Left lung (tissue), 10 donors: ENCODE results near the gene SCO2. TPM values are rescaled to one million over a fixed set of nuclear protein-coding genes. Genes with fewer than 3 reads are reported as not detected.
"Not testable (repeated sequence)": the region's sequence is repeated elsewhere in the genome, so short reads cannot be mapped to it uniquely, and the experiment has no call there.

Experiments
- ATAC-seq: fragments of 200-7000 bp; cut with Tn5 transposase; one replicate; pipeline ENCODE4 v1.9.1; 2020; ENCODE audit warnings: moderate library complexity
- DNase-seq, 4 donors: peaks; one replicate each; pipeline ENCODE4 v3.0.0-alpha.2; 2013 to 2020
- H3K27ac ChIP-seq, 2 donors: fragments of 200-600 bp; sonication (generic) in 1 of 2; one replicate each; pipeline versions ENCODE4 v1.5.0 to v1.8.0; 2020 to 2021
- H3K27me3 ChIP-seq, 2 donors: fragments of 200-600 bp; sonication (generic) in 1 of 2; one replicate each; pipeline versions ENCODE4 v1.5.0 to v1.8.0; 2020 to 2021
- H3K36me3 ChIP-seq, 2 donors: fragments of 200-600 bp; sonication (generic) in 1 of 2; one replicate each; pipeline versions ENCODE4 v1.5.0 to v1.8.0; 2020 to 2021
- H3K4me1 ChIP-seq, 2 donors: fragments of 200-600 bp; one replicate each; pipeline ENCODE4 v1.8.0; 2021
- H3K4me3 ChIP-seq, 2 donors: fragments of 200-600 bp; sonication (generic) in 1 of 2; one replicate each; pipeline versions ENCODE4 v1.5.0 to v1.8.0; 2020 to 2021; ENCODE audit warnings: mild to moderate bottlenecking in 1 of 2
- H3K9me3 ChIP-seq, 2 donors: fragments of 200-600 bp; sonication (generic) in 1 of 2; one replicate each; pipeline versions ENCODE4 v1.5.0 to v1.8.0; 2020 to 2021
- intact Hi-C, 2 donors: fragments of 100-400 bp; cut with DNase I; formaldehyde crosslinking; loops; one replicate each; pipeline versions ENCODE4 v1.11.2 to v1.14.2; 2022
- polyA plus RNA-seq, 6 donors: library from polyadenylated mRNA; unstranded; fragments of 120-200 nt; gene quantifications; one replicate each; pipeline ENCODE4 v1.2.1, GENCODE V29; 2013; ENCODE audit not compliant: insufficient read length in 6 of 6
- total RNA-seq, 2 donors: library from RNA; stranded (reverse); fragmentation: NEBNext Ultra II Directional; extraction: Animal tissue kit (Norgen Biotek cat#: 25700); gene quantifications; one replicate each; pipeline ENCODE4 v1.2.1, GENCODE V29; 2021
- TF ChIP-seq, protein P1 (sequence below), 2 donors: fragments of 200-600 bp; sonication (generic) in 1 of 2; IDR thresholded peaks; one replicate each; pipeline versions ENCODE4 v1.5.0 to v1.8.0; 2021; ENCODE audit warnings: antibody characterized with exemption in 2 of 2
- donor health status: DM: no; HTN: yes; CAD: no.
- donor health status: DM: no; HTN: no; CAD: no.

SCO2 gene
- total and polyA plus RNA-seq, 8 donors, result 1.1 to 3.3 (median 2.3) TPM; not detected in 1

DNA sequence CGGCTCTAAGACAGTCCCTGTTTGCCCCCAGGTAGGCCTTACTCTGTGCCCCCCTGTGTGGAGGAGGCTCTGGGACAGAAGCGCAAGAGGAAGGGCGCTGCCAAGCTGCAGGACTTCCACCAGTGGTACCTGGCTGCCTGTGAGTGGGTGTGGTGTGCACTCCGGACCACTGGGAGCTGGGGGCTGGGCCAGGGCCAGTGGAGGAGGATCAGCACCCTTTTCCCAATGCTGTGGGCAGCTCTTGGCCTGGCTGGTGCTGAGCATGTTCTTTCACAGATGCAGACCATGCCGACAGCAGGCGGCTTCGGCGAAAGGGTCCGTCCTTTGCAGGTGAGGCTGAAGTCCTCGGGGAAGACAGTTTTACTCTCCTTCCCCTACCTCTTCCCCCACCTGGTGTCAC, 3.7 kb downstream of the SCO2 start:
- TF ChIP-seq, protein P1, sequence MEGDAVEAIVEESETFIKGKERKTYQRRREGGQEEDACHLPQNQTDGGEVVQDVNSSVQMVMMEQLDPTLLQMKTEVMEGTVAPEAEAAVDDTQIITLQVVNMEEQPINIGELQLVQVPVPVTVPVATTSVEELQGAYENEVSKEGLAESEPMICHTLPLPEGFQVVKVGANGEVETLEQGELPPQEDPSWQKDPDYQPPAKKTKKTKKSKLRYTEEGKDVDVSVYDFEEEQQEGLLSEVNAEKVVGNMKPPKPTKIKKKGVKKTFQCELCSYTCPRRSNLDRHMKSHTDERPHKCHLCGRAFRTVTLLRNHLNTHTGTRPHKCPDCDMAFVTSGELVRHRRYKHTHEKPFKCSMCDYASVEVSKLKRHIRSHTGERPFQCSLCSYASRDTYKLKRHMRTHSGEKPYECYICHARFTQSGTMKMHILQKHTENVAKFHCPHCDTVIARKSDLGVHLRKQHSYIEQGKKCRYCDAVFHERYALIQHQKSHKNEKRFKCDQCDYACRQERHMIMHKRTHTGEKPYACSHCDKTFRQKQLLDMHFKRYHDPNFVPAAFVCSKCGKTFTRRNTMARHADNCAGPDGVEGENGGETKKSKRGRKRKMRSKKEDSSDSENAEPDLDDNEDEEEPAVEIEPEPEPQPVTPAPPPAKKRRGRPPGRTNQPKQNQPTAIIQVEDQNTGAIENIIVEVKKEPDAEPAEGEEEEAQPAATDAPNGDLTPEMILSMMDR (IDR thresholded peaks at IDR 0.05), result no peak
- ATAC-seq, result no peak

DNA sequence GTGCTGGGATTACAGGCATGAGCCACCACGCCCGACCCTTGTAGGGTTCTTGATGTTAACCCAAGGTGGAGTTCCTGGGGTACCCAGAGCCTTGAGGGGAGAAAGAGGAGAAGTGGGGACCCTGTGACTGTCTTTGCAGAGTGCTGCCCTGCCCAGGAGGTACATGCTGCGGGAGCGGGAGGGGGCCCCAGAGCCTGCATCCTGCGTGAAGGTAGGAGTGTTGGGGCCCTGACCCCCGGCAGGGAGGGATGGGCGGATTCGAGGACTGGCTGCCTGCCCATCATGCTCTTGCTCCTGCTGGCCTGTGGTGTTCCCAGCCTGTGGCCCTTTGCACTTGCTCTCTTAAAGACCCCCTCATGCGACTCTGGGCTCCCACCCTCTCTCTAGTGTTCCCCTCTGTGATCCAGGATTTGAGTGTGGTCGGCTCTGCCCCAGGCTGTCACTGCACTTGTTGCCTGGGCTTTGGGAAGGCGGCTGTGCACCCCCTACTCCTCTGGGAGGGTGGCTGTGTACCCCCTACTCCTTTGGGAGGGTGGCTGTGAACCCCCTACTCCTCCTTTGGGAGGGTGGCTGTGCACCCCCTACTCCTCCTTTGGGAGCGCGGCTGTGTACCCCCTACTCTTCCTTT, 4.5 kb downstream of the SCO2 start:
- TF ChIP-seq, protein P1 (IDR thresholded peaks at IDR 0.05), result no peak
- Histone ChIP-seq H3K4me3 (no peak overlapping the region), H3K4me1 (peaks cover 13 to 17% of the 10 kb centered on the region in 2 donors), H3K27ac (no peak overlapping the region), H3K36me3 (peaks cover 0 to 83% of the 10 kb centered on the region in 2 donors), H3K27me3 (no peaks in the 10 kb centered on the region), H3K9me3 (no peaks in the 10 kb centered on the region)
- DNase-seq, result peak in 1 of 4 donors; percentile 70
- intact Hi-C loops, result no loop called here
- no peak for ATAC-seq

More for the DNA sequence above, 3.7 kb downstream of the SCO2 start:
- no peaks in the 10 kb centered on the region for H3K9me3 ChIP-seq
- H3K4me1 ChIP-seq, result peaks cover 15 to 20% of the 10 kb centered on the region in 2 donors
- DNase-seq, result peak in 1 of 4 donors; percentile 58
- intact Hi-C loops, result no loop called here
- no peak overlapping the region for H3K4me3 ChIP-seq
- no peak overlapping the region for H3K27ac ChIP-seq
- H3K36me3 ChIP-seq, result peaks cover 0 to 77% of the 10 kb centered on the region in 2 donors
- H3K27me3 ChIP-seq, result no peaks in the 10 kb centered on the region

DNA sequence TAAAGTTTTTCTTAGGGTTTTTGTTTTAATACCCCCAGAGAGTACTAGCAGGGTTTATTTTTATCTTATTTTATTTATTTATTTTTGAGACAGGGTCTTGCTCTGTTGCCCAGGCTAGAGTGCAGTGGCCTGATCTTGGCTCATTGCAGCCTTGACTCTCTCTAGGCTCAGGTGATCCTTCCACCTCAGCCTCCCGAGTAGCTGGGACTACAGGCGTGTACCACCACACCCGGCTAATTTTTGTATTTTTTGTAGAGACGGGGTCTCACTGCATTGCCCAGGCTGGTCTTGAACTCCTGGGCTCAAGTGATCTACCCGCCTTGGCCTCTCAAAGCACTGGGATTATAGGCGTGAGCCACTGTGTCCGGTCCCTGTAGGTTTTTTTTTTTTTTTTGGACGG, 5.2 kb downstream of the SCO2 start:
- DNase-seq, result peak in 1 of 4 donors; percentile 0
- Histone ChIP-seq H3K4me1 (peaks cover 13 to 16% of the 10 kb centered on the region in 2 donors), H3K36me3 (peaks cover 0 to 83% of the 10 kb centered on the region in 2 donors)
- ATAC-seq, H3K4me3 ChIP-seq, H3K9me3 ChIP-seq, H3K27ac ChIP-seq, intact Hi-C loops, H3K27me3 ChIP-seq: not testable (repeated sequence)

DNA sequence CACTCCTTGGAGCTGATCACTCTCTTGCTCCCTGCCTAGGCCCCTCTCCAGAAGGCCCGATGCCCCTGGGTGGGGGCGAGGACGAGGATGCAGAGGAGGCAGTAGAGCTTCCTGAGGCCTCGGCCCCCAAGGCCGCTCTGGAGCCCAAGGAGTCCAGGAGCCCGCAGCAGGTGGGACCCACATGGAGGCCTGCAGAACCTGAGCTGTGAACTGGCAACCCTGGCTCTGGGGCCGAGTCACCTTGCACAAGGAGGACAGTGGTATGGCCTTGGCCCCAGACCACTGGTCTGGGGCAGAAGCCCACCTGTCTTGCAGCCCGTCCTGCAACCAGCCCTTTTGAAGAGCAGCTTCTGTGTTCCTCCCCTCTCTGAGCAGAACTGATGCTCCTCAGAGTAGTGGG, 6.2 kb downstream of the SCO2 start:
- Histone ChIP-seq H3K36me3 (peaks cover 0 to 89% of the 10 kb centered on the region in 2 donors), H3K4me1 (peaks cover 4 to 6% of the 10 kb centered on the region in 2 donors), H3K4me3 (no peak overlapping the region), H3K27ac (no peak overlapping the region), H3K9me3 (no peaks in the 10 kb centered on the region), H3K27me3 (no peaks in the 10 kb centered on the region)
- no peak for ATAC-seq
- DNase-seq, result peak in 1 of 4 donors; percentile 67
- TF ChIP-seq, protein P1 (IDR thresholded peaks at IDR 0.05), result no peak
- intact Hi-C loops, result no loop called here

DNA sequence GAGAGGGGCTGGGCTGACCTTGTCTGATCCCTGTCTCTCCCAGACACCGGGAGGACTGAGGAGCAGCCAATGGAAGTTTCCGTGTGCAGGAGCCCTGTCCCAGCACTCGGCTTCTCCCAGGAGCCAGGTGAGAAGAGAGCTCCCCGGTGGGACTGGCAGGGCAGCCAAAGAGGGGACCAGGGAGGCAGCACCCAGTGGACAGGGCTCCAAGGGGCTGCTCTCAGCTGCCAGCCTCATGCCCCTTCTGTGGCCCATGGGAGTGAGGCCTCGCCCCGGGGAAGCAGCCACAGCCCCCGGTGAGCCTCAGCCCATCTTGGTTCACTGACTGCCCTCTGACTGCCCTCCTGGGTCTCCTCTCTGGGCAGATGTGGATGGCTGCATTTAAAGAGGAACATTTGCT, 6.8 kb downstream of the SCO2 start:
- ATAC-seq (no peak), DNase-seq (peak in 1 of 4 donors; percentile 70)
- Histone ChIP-seq H3K36me3 (peaks cover 0 to 84% of the 10 kb centered on the region in 2 donors), H3K4me3 (no peak overlapping the region), H3K9me3 (no peaks in the 10 kb centered on the region), H3K27me3 (no peaks in the 10 kb centered on the region), H3K4me1 (peaks cover 0 to under 1% of the 10 kb centered on the region in 2 donors), H3K27ac (no peak overlapping the region)
- intact Hi-C loops, result no loop called here
- TF ChIP-seq, protein P1 (IDR thresholded peaks at IDR 0.05), result no peak
